A673 (cell line): ENCODE results near the gene ATP1A1. TPM values are rescaled to one million over a fixed set of nuclear protein-coding genes. Genes with fewer than 3 reads are reported as not detected.

ENCODE experiments used
- BruUV-seq: library from RNA; stranded (reverse); fragments of 400-500 nt; replicated peaks from 2 replicates; lab custom pipeline; 2021; lab: Mats Ljungman, UMichigan
- CTCF ChIA-PET: fragments of 300-600 bp; sonication (Branson Sonifier 250); formaldehyde crosslinking; loops from one replicate; lab custom pipeline; 2022; ENCODE audit warnings: antibody characterized with exemption; lab: Charles Lee
- POLR2A ChIA-PET: fragments of 300-600 bp; sonication (Branson Sonifier 250); formaldehyde crosslinking; loops from one replicate; lab custom pipeline; 2022; ENCODE audit warnings: antibody characterized with exemption; ENCODE audit not compliant: low non-redundant PET; lab: Charles Lee
- DNase-seq: peaks from one replicate; pipeline ENCODE4 v3.0.0-alpha.2; 2015; ENCODE audit warnings: low spot score
- H3K27ac ChIP-seq: fragments of 200-600 bp; sonication (generic); 2 replicates; pipeline ENCODE4 v1.5.1; 2016; ENCODE audit warnings: mixed run types, low read depth, mild to moderate bottlenecking, mixed read lengths, antibody characterized with exemption, low read length; ENCODE audit not compliant: poor library complexity, severe bottlenecking
- H3K27me3 ChIP-seq: fragments of 200-600 bp; sonication (generic); replicated peaks from 2 replicates; pipeline ENCODE4 v1.6.1; 2017; ENCODE audit warnings: mixed run types, low read depth, mild to moderate bottlenecking, mixed read lengths, antibody characterized with exemption, low read length; ENCODE audit not compliant: insufficient read depth, poor library complexity
- H3K36me3 ChIP-seq: fragments of 200-600 bp; sonication (generic); 2 replicates; pipeline ENCODE4 v1.6.1; 2016; ENCODE audit warnings: mixed run types, mild to moderate bottlenecking, mixed read lengths, antibody characterized with exemption, low read length; ENCODE audit not compliant: insufficient read depth, poor library complexity, severe bottlenecking
- H3K4me1 ChIP-seq: fragments of 200-600 bp; sonication (generic); 2 replicates; pipeline ENCODE4 v1.6.1; 2017; ENCODE audit warnings: mixed run types, mild to moderate bottlenecking, mixed read lengths, antibody characterized with exemption, low read length; ENCODE audit not compliant: insufficient read depth, poor library complexity, severe bottlenecking
- H3K4me3 ChIP-seq: fragments of 200-600 bp; sonication (generic); 2 replicates; pipeline ENCODE4 v1.5.1; 2016; ENCODE audit warnings: low read depth, mixed run types, mild to moderate bottlenecking, mixed read lengths, low read length; ENCODE audit not compliant: poor library complexity, severe bottlenecking
- H3K9me3 ChIP-seq: fragments of 200-600 bp; sonication (generic); 2 replicates; pipeline ENCODE4 v1.6.1; 2016; ENCODE audit warnings: mixed run types, low read depth, mild to moderate bottlenecking, mixed read lengths, antibody characterized with exemption, low read length; ENCODE audit not compliant: poor library complexity, severe bottlenecking
- EZH2 ChIP-seq: fragments of 200-600 bp; sonication (generic); IDR thresholded peaks from 2 replicates; pipeline ENCODE4 v1.6.1; 2017; ENCODE audit warnings: borderline replicate concordance, low read depth, mild to moderate bottlenecking, mixed read lengths, antibody characterized with exemption, low read length; ENCODE audit not compliant: poor library complexity, severe bottlenecking
- intact Hi-C: fragments of 100-400 bp; cut with micrococcal nuclease; formaldehyde crosslinking; loops from one replicate; pipeline ENCODE4 v1.10.0; 2022; ENCODE audit not compliant: unreplicated experiment
- total RNA-seq: library from RNA; stranded (reverse); gene quantifications from 2 replicates; pipeline ENCODE4 v1.2.3, GENCODE V29; 2021
- TF ChIP-seq, protein P1 (sequence below): fragments of 300-800, 200-600 bp; sonication (generic); conservative IDR thresholded peaks from 2 replicates; pipeline ENCODE4 v1.5.1; 2017; ENCODE audit warnings: low read depth, mild to moderate bottlenecking, antibody characterized with exemption, low read length, moderate library complexity, mixed read lengths

ATP1A1 gene
- total RNA-seq, 1 experiment from 2014 or later = 1,420 TPM

DNA sequence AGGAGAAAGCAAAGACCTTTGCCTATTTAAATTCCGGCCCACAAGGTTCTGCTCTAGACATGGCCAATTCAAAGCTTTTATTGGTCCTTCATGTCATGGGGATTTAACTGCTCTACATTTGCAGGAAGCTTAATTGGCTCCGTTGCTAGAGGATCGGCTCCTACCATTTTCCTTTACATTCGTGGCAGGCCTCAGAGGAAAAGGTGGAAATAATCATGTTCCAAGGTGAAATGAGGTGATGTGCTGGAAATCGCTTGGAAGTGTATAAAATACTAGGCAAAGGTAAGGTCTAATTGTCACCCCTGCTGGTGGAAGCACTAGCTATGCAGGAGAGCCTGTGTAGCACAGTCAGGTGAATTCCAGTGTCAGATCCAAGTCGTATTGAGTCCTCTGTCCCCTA, 55.5 kb downstream of the ATP1A1 start:
- no peaks in the 10 kb centered on the region for H3K27me3 ChIP-seq
- ChIA-PET CTCF (no interaction called here), POLR2A (no interaction called here)
- no TSS peak for BruUV-seq
- H3K4me3 ChIP-seq = no peak overlapping the region
- no peaks in the 10 kb centered on the region for H3K9me3 ChIP-seq
- no peak for TF ChIP-seq EZH2
- TF ChIP-seq, protein P1, sequence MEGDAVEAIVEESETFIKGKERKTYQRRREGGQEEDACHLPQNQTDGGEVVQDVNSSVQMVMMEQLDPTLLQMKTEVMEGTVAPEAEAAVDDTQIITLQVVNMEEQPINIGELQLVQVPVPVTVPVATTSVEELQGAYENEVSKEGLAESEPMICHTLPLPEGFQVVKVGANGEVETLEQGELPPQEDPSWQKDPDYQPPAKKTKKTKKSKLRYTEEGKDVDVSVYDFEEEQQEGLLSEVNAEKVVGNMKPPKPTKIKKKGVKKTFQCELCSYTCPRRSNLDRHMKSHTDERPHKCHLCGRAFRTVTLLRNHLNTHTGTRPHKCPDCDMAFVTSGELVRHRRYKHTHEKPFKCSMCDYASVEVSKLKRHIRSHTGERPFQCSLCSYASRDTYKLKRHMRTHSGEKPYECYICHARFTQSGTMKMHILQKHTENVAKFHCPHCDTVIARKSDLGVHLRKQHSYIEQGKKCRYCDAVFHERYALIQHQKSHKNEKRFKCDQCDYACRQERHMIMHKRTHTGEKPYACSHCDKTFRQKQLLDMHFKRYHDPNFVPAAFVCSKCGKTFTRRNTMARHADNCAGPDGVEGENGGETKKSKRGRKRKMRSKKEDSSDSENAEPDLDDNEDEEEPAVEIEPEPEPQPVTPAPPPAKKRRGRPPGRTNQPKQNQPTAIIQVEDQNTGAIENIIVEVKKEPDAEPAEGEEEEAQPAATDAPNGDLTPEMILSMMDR = no peak
- no peak for DNase-seq
- H3K36me3 ChIP-seq = no peaks in the 10 kb centered on the region
- intact Hi-C loops = no loop called here
- H3K4me1 ChIP-seq = no peaks in the 10 kb centered on the region
- no peak overlapping the region for H3K27ac ChIP-seq

DNA sequence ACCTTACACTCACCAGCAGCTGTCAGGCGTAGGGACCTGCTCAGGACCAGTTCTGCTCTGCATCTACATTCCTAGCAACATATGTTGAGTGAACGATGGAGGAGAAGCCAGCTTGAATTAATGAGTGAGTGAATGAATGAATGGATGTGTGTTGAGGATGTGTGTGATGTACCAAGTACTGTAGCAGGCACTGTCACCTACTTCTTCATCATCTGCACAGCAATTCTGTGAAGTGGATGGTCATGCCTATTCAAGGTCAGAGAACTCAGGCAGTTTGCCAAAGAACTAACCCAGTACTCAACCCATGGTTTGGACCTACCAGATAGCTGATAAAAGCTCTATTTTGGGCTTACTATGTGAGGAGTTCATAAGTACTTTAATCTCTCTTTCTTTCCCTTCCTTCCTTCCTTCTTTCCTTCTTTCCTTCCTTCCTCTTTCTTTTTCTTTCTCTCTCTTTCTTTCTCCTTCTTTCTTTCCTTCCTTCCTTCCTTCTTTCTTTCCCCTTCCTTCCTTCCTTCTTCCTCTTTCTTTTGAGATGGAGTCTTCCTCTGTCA, 56.9 kb downstream of the ATP1A1 start:
- DNase-seq = no peak
- Histone ChIP-seq H3K27ac (no peak overlapping the region), H3K4me1 (no peaks in the 10 kb centered on the region), H3K27me3 (no peaks in the 10 kb centered on the region), H3K36me3 (no peaks in the 10 kb centered on the region), H3K4me3 (no peak overlapping the region), H3K9me3 (no peaks in the 10 kb centered on the region)
- intact Hi-C loops = no loop called here
- TF ChIP-seq, protein P1 = no peak
- TF ChIP-seq EZH2 = no peak
- ChIA-PET POLR2A (no interaction called here), CTCF (no interaction called here)
- no TSS peak for BruUV-seq

DNA sequence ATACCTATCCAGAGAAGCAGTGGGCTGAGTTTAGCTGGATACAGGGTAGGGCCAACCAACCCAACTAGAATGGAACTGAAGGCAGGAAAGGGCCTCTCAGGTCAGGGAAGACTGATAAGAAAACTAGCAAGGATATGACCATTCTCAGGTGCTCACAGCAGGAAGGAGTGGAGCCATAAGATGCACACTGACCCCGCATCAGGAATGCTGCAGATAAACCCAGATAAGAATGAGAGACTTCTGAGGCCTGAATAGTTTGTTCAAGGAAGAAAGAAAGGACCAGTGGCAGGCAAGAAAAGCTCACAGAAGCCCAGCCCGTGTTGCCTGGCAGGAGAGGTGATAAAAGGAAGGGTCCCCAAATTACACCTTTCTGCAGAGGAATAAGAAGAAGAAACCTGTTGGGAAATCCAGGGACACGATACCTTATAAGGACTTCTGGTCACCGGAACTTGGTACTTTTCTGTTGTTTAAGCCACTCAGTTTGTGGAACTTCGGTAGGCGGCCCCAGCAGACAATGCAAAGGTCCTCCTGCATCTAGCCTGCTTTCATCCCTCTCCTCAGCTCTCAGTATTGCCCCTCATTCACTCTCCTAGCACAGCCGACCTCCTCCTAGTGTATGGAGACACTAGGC, 58.9 kb downstream of the ATP1A1 start:
- no peaks in the 10 kb centered on the region for H3K36me3 ChIP-seq
- intact Hi-C loops = no loop called here
- BruUV-seq = no TSS peak
- DNase-seq = no peak
- no peaks in the 10 kb centered on the region for H3K9me3 ChIP-seq
- CTCF ChIA-PET = no interaction called here
- no peak overlapping the region for H3K4me3 ChIP-seq
- POLR2A ChIA-PET = no interaction called here
- no peak for TF ChIP-seq EZH2
- TF ChIP-seq, protein P1 = no peak
- no peaks in the 10 kb centered on the region for H3K27me3 ChIP-seq
- no peak overlapping the region for H3K27ac ChIP-seq
- no peaks in the 10 kb centered on the region for H3K4me1 ChIP-seq
